Measurements from ENCODE around the gene EEF1G. TPM values are rescaled to one million over a fixed set of nuclear protein-coding genes. Genes with fewer than 3 reads are reported as not detected.

The EEF1G gene
- total and polyA plus RNA-seq, 2 of the 13 experiments (the other 11 are each of a cell fraction or from before 2014, with no cell fraction given): 1,787 to 2,144 TPM

DNA sequence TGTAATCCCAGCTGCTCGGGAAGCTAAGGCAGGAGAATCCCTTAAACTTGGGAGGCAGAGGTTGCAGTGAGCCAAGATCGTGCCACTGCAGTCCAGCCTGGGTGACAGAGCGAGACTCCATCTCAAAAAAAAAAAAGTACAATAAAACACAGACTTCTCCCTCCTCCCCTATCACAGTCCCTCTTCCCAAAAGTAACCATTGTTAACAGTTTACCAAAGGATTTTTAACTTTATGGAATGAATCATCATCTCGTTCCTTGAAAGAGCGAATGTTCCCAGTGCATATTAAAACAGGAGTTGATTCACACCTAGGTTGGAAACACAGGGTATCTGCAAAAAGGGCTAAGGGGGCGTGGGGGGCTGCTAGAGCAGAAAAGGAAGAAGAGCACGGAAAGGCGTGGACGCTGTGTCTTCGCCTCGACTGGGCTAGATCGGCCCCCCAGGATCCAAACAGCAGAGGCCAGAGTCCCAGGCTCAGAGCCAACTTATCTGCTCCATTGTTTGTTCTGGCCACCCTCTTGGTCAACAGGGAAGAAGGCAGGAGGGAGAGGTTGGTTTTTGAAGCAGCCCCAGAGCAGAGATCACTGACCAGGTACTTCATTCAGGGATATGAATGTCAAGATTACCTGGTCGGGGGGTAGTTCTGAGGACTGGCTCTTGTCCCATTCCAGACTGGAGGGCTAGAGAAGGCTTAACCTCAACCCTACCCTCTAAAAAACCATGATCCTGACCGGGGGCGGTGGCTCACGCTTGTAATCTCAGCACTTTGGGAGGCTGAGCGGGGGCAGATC, 25.0 kb downstream of the EEF1G start (continued):
- TF ChIP-seq, protein P1, sequence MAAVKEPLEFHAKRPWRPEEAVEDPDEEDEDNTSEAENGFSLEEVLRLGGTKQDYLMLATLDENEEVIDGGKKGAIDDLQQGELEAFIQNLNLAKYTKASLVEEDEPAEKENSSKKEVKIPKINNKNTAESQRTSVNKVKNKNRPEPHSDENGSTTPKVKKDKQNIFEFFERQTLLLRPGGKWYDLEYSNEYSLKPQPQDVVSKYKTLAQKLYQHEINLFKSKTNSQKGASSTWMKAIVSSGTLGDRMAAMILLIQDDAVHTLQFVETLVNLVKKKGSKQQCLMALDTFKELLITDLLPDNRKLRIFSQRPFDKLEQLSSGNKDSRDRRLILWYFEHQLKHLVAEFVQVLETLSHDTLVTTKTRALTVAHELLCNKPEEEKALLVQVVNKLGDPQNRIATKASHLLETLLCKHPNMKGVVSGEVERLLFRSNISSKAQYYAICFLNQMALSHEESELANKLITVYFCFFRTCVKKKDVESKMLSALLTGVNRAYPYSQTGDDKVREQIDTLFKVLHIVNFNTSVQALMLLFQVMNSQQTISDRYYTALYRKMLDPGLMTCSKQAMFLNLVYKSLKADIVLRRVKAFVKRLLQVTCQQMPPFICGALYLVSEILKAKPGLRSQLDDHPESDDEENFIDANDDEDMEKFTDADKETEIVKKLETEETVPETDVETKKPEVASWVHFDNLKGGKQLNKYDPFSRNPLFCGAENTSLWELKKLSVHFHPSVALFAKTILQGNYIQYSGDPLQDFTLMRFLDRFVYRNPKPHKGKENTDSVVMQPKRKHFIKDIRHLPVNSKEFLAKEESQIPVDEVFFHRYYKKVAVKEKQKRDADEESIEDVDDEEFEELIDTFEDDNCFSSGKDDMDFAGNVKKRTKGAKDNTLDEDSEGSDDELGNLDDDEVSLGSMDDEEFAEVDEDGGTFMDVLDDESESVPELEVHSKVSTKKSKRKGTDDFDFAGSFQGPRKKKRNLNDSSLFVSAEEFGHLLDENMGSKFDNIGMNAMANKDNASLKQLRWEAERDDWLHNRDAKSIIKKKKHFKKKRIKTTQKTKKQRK (IDR thresholded peaks at IDR 0.05; ENCODE audit: low read length): no peak
- TF ChIP-seq NR2F6 (IDR thresholded peaks at IDR 0.05): peak; percentile 20; the same call in 1 of the 2 replicates
- peak; percentile 47; the same call in 1 of the 2 replicates for TF ChIP-seq NR2F6 (CRISPR knock-in tag; IDR thresholded peaks at IDR 0.05)
- TF ChIP-seq TAF15 (IDR thresholded peaks at IDR 0.05; ENCODE audit: low read depth, low read length, poor library complexity, severe bottlenecking): no peak
- TF ChIP-seq FOXO1 (CRISPR knock-in tag; IDR thresholded peaks at IDR 0.05): peak; percentile 78
- TF ChIP-seq ZMYM4 (CRISPR knock-in tag; IDR thresholded peaks at IDR 0.05): no peak
- no peak for TF ChIP-seq MED13 (CRISPR knock-in tag; IDR thresholded peaks at IDR 0.05)
- TF ChIP-seq CENPX (CRISPR knock-in tag; IDR thresholded peaks at IDR 0.05): no peak
- no peak for TF ChIP-seq ZNF550 (CRISPR knock-in tag; IDR thresholded peaks at IDR 0.05; ENCODE audit: borderline replicate concordance)
- TF ChIP-seq, protein P2, sequence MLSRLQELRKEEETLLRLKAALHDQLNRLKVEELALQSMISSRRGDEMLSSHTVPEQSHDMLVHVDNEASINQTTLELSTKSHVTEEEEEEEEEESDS (CRISPR knock-in tag; IDR thresholded peaks at IDR 0.05; ENCODE audit: borderline replicate concordance): no peak
- TF ChIP-seq, protein P3, sequence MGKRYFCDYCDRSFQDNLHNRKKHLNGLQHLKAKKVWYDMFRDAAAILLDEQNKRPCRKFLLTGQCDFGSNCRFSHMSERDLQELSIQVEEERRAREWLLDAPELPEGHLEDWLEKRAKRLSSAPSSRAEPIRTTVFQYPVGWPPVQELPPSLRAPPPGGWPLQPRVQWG (CRISPR knock-in tag; IDR thresholded peaks at IDR 0.05; ENCODE audit: borderline replicate concordance, low read depth): no peak
- no peak for TF ChIP-seq ZNF136 (CRISPR knock-in tag; IDR thresholded peaks at IDR 0.05; ENCODE audit: low read depth)
- TF ChIP-seq PRMT3 (CRISPR knock-in tag; IDR thresholded peaks at IDR 0.05; ENCODE audit: borderline replicate concordance, low read depth): no peak
- TF ChIP-seq ZBTB20 (CRISPR knock-in tag; IDR thresholded peaks at IDR 0.05; ENCODE audit: borderline replicate concordance, low read depth): 0 out of 2 replicates have a peak, but pooled peaks have one; percentile 17
- TF ChIP-seq PCBP2 (optimal IDR thresholded peaks at IDR 0.05; ENCODE audit: low read depth, low read length, poor library complexity, severe bottlenecking): no peak
- TF ChIP-seq MBNL3 (CRISPR knock-in tag; conservative IDR thresholded peaks at IDR 0.05): no peak
- no peak for TF ChIP-seq ZNF546 (CRISPR knock-in tag; conservative IDR thresholded peaks at IDR 0.05)
- peak; percentile 76 for TF ChIP-seq ZMYM2 (CRISPR knock-in tag; IDR thresholded peaks at IDR 0.05)
- TF ChIP-seq PPARG (CRISPR knock-in tag; conservative IDR thresholded peaks at IDR 0.05): no peak
- TF ChIP-seq ZNF83 (CRISPR knock-in tag; IDR thresholded peaks at IDR 0.05; ENCODE audit: borderline replicate concordance): no peak
- TF ChIP-seq ZNF12 (CRISPR knock-in tag; IDR thresholded peaks at IDR 0.05): no peak
- TF ChIP-seq ZNF274 (CRISPR knock-in tag; IDR thresholded peaks at IDR 0.05): no peak
- 0 out of 2 replicates have a peak, but pooled peaks have one; percentile 51 for TF ChIP-seq BORCS8-MEF2B (CRISPR knock-in tag; IDR thresholded peaks at IDR 0.05)
- peak; percentile 33; the same call in 1 of the 2 replicates for TF ChIP-seq RXRA (CRISPR knock-in tag; IDR thresholded peaks at IDR 0.05)
- TF ChIP-seq SMYD3 (CRISPR knock-in tag; IDR thresholded peaks at IDR 0.05): no peak
- TF ChIP-seq MTA1 (CRISPR knock-in tag; IDR thresholded peaks at IDR 0.05; ENCODE audit: borderline replicate concordance): peak; percentile 76
- TF ChIP-seq PHF8 (CRISPR knock-in tag; IDR thresholded peaks at IDR 0.05): peak; percentile 52

Data from HepG2 (cell line).